Activated naive CD4-positive, alpha-beta T cell treated with anti-CD3 and anti-CD28 coated beads, Interleukin-2, amount 10 ng/mL, durations not matched to agents 7 days and 5 days (primary cell): Measurements from ENCODE around the gene ATL3.
"Not testable (repeated sequence)": the region's sequence is repeated elsewhere in the genome, so short reads cannot be mapped to it uniquely, and the experiment has no call there.

Experiments used
- CTCF ChIA-PET: fragments of 350-600 bp; sonication (Branson Sonifier 250); formaldehyde crosslinking; loops from one replicate; lab custom pipeline; 2021; ENCODE audit warnings: antibody characterized with exemption; lab: Charles Lee
- DNase-seq: peaks from one replicate; pipeline ENCODE4 v3.0.0-alpha.2; 2020
- H3K27ac Mint-ChIP-seq: one replicate; pipeline ENCODE4 v1.8.0; 2021; ENCODE audit warnings: mild to moderate bottlenecking, moderate library complexity, mixed read lengths
- H3K27me3 Mint-ChIP-seq: one replicate; pipeline ENCODE4 v1.8.0; 2021; ENCODE audit warnings: mild to moderate bottlenecking, mixed read lengths
- H3K36me3 Mint-ChIP-seq: one replicate; pipeline ENCODE4 v1.8.0; 2021; ENCODE audit warnings: mixed read lengths
- H3K4me1 Mint-ChIP-seq: one replicate; pipeline ENCODE4 v1.8.0; 2021; ENCODE audit warnings: mixed read lengths
- H3K4me3 Mint-ChIP-seq: one replicate; pipeline ENCODE4 v1.8.0; 2021; ENCODE audit warnings: mild to moderate bottlenecking, moderate library complexity, mixed read lengths
- H3K9me3 Mint-ChIP-seq: one replicate; pipeline ENCODE4 v1.8.0; 2021; ENCODE audit warnings: mixed read lengths

ATL3 gene

GRCh38 chr11:63698976-63699733 lies 28.0 kb upstream of the ATL3 start:
- no peak overlapping the region for H3K4me3 Mint-ChIP-seq
- peaks cover 2% of the 10 kb centered on the region for H3K36me3 Mint-ChIP-seq
- H3K27me3 Mint-ChIP-seq, result no peaks in the 10 kb centered on the region
- DNase-seq, result no peak
- H3K9me3 Mint-ChIP-seq, result no peaks in the 10 kb centered on the region
- H3K27ac Mint-ChIP-seq, result no peak overlapping the region
- peaks cover 2% of the 10 kb centered on the region for H3K4me1 Mint-ChIP-seq
- CTCF ChIA-PET, result interaction anchor here (0.6 to 1.4 kb wide), 2 partner anchors 21 to 220 kb away, joined by 3 to 5 read pairs; no protein-coding TSS in a partner anchor

DNA sequence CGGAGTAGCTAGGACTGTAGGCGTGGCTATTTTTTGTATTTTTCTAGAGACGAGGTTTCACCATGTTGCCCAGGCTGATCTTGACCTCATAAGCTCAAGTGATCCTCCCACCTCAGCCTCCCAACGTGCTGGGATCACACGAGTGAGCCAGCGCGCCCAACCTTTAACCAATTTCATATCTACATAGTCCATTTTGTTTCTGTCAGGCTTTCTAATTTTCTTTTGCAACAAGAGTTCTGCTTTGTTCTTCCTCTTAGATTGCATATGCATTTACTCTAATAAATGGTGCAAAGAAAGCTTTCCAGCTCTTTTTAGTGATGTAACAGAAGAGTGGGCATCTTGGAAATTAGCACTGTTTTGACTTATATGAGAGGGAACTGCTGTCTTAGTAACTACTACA lies 23.4 kb upstream of the ATL3 start:
- peaks cover 2% of the 10 kb centered on the region for H3K4me1 Mint-ChIP-seq
- H3K27me3 Mint-ChIP-seq, result no peaks in the 10 kb centered on the region
- no peak overlapping the region for H3K27ac Mint-ChIP-seq
- DNase-seq, result no peak
- H3K9me3 Mint-ChIP-seq, result no peaks in the 10 kb centered on the region
- peaks cover 3% of the 10 kb centered on the region for H3K36me3 Mint-ChIP-seq
- no peak overlapping the region for H3K4me3 Mint-ChIP-seq
- CTCF ChIA-PET, result interaction anchor here (1.0 kb wide), 1 partner anchor 44 kb away, joined by 6 read pairs; no protein-coding TSS in a partner anchor

DNA sequence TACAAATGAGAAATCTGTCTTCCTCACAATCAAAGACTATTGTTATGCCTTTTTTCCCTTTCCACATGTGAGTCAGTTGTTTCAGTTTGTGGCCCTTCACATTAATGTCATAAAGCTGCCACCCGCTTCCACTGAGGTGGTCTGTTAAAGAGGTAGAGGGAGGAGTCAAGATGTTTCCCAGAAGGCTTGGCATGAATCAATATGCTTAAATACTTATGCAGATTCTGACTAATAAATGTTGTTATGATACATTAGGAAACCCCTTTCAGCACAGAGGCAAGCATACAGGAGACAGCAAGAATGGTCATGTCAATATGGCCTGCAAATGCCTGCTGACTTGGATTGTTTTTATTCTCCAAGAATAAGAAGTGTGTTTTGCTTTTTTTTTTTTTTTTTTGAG lies 16.7 kb upstream of the ATL3 start:
- CTCF ChIA-PET, result interaction anchor here (0.6 kb wide), 1 partner anchor 163 kb away, joined by 3 read pairs; no protein-coding TSS in a partner anchor
- peaks cover 22% of the 10 kb centered on the region for H3K4me1 Mint-ChIP-seq
- no peak overlapping the region for H3K27ac Mint-ChIP-seq
- no peaks in the 10 kb centered on the region for H3K9me3 Mint-ChIP-seq
- H3K27me3 Mint-ChIP-seq, result no peaks in the 10 kb centered on the region
- no peak for DNase-seq
- no peak overlapping the region for H3K4me3 Mint-ChIP-seq
- peaks cover 3% of the 10 kb centered on the region for H3K36me3 Mint-ChIP-seq

- Mint-ChIP-seq H3K9me3 (no peaks in the 10 kb centered on the region), H3K27ac (no peak overlapping the region), H3K4me3 (no peak overlapping the region), H3K4me1 (peaks cover 31% of the 10 kb centered on the region), H3K36me3 (peaks cover 3% of the 10 kb centered on the region), H3K27me3 (no peaks in the 10 kb centered on the region)
- CTCF ChIA-PET, result interaction anchor here (0.6 to 1.2 kb wide), 3 partner anchors 37 to 51 kb away, joined by 3 to 5 read pairs (median 3); no protein-coding TSS in a partner anchor
- DNase-seq, result no peak
These were observed 15.8 kb upstream of the ATL3 start for GRCh38 chr11:63686926-63687325.

GRCh38 chr11:63685158-63685721 lies 14.1 kb upstream of the ATL3 start:
- H3K9me3 Mint-ChIP-seq, H3K36me3 Mint-ChIP-seq, CTCF ChIA-PET, H3K27me3 Mint-ChIP-seq, H3K4me3 Mint-ChIP-seq, DNase-seq, H3K27ac Mint-ChIP-seq: not testable (repeated sequence)
- H3K4me1 Mint-ChIP-seq, result peaks cover 42% of the 10 kb centered on the region

DNA sequence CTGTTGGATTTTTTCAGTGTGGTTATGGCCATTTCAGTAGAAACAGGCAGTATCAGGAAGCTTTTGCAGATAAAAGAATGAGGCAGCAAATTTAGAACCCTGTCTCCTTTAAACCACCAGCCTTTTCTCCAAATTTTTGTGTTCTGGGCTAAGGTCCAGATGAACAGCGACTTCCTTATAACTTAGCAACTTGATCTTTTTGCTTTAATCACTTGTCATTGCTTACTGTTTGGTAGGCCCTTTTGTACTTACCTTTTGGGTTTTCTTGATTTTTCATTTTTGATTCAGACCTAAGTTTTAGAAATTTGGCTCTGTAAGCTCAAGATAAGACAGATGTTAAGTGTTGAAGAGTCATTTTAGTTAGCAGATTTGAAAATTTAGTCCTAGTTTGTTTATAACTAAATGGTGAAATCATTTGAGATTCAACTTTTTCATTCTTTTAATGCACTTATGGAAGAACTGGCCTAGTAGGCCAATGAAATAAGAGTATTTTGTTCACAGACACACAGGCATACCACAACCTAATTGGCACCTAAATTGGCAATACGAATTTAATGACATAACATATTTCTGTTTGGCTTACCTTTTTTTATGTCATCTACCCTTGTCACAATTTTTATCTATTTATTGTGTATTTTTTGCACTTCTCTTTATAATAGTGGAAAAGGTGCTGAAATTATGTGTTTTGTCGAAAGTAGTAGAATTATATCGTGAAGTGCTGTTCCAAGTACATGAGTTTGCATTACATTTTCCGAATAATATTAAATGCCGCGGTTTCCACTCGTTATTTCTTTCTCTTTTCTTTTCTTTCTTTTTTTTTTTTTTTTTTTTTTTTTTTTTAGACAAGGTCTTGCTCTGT lies 12.2 kb upstream of the ATL3 start:
- H3K4me1 Mint-ChIP-seq, result peaks cover 41% of the 10 kb centered on the region
- DNase-seq, result no peak
- peaks cover 10% of the 10 kb centered on the region for H3K27me3 Mint-ChIP-seq
- H3K4me3 Mint-ChIP-seq, result peak overlapping the region; percentile 98
- no peaks in the 10 kb centered on the region for H3K9me3 Mint-ChIP-seq
- peak overlapping the region; percentile 63 for H3K27ac Mint-ChIP-seq
- peaks cover 1% of the 10 kb centered on the region for H3K36me3 Mint-ChIP-seq
- CTCF ChIA-PET, result interaction anchor here (1.3 to 2.7 kb wide), 3 partner anchors 12 to 204 kb away, joined by 4 to 17 read pairs (median 4); partner anchors contain the start of gene ATL3

DNA sequence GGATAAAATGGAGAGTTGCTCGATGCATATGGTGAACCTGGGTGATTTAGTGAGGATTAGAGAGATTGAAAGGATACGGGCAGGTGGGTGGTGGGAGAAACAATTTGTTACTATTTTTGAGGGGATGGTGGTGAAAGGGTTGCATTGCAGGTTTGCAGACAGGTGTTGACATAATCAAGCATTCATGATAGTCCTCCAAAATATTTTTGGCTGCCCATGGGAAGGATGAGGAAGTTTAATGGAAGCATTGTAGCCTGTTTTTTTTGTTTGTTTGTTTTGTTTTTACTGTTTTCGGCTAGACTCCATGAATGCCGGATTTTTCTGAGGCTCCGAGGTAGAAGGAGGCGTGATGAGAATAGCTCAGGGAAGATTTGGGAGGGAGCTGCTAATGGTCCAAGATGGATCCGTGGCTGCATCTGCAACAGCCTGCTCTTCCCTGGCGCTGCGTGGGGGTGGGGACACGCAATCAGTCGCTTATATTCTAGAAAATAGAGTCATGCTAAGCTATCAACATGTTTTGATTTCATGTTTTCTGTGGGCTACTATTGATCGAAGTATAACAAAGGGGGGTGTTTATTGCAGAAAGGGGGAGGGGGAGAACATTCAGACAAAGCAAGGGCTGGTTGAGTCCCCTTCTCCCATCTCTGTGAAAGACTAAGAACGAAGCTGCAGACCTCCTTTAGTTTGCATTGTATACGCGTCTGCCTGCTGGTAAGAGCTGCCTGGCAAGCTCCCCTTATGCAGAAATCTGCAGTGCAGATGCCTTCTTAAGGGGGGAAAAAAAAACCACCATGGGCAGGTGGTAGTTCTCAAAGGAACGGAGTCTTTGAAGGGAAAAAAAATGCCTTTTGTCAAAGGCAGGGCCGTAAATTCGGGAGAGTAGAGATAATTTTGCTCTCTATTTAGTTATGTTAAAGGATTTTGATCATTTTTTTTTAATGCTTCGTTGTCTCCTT lies 11.2 kb upstream of the ATL3 start:
- H3K27me3 Mint-ChIP-seq, result peaks cover 14% of the 10 kb centered on the region
- peak overlapping the region; percentile 94 for H3K27ac Mint-ChIP-seq

GRCh38 chr11:63681321-63682065 lies 10.3 kb upstream of the ATL3 start, which contains the start of gene RTN3:
Gene RTN3, plus strand, starts transcription at chr11:63681500. Its CDS starts 137 bp downstream, at chr11:63681637.
- peak within 1 kb of the TSS; percentile 94 for H3K27ac Mint-ChIP-seq
- CTCF ChIA-PET, result interaction anchor here (0.5 to 2.7 kb wide), 5 partner anchors 10 to 1649 kb away, joined by 3 to 17 read pairs (median 4); partner anchors contain the start of gene ATL3
- H3K36me3 Mint-ChIP-seq, result peaks cover 1% of the 10 kb centered on the region
- H3K4me1 Mint-ChIP-seq, result peaks cover 32% of the 10 kb centered on the region
- H3K27me3 Mint-ChIP-seq, result peaks cover 16% of the 10 kb centered on the region
- no peaks in the 10 kb centered on the region for H3K9me3 Mint-ChIP-seq
- DNase-seq, result peak; percentile 98
- peak within 1 kb of the TSS; percentile 98 for H3K4me3 Mint-ChIP-seq

More for the DNA sequence above, 11.2 kb upstream of the ATL3 start:
- CTCF ChIA-PET, result interaction anchor here (0.5 to 2.7 kb wide), 6 partner anchors 11 to 1648 kb away, joined by 3 to 17 read pairs (median 4); partner anchors contain the start of gene ATL3
- Mint-ChIP-seq H3K36me3 (peaks cover 1% of the 10 kb centered on the region), H3K4me3 (peak overlapping the region; percentile 98), H3K9me3 (no peaks in the 10 kb centered on the region), H3K4me1 (peaks cover 36% of the 10 kb centered on the region)
- DNase-seq, result peak; percentile 26

GRCh38 chr11:63680834-63681320 lies 9.7 kb upstream of the ATL3 start:
- Mint-ChIP-seq H3K27ac (peak overlapping the region; percentile 94), H3K9me3 (no peaks in the 10 kb centered on the region), H3K36me3 (peaks cover 1% of the 10 kb centered on the region), H3K4me1 (peaks cover 30% of the 10 kb centered on the region), H3K27me3 (peaks cover 16% of the 10 kb centered on the region), H3K4me3 (peak overlapping the region; percentile 98)
- CTCF ChIA-PET, result interaction anchor here (2.7 kb wide), 1 partner anchor 10 kb away, joined by 17 read pairs; the partner anchor contains the start of gene ATL3
- no peak for DNase-seq

DNA sequence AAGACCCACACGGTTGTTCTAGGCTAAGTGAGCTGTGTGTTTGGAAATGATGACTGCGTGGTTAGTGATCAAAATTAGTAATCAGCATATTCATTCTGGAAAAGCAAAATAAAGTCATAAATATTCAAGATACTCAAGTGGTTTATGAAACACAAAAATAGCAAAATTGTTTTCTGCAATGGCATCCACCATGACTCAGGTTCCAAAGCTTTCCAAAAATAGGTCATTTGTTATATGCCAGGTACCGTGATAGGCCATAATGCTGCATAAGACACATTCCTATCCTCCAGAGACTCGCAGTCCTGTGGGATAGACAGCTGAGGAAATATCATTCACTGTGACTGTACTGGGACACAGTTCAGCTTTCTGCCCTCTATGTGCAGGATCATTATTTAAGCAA lies 2.4 kb upstream of the ATL3 start:
- H3K27me3 Mint-ChIP-seq, result peaks cover 17% of the 10 kb centered on the region
- H3K36me3 Mint-ChIP-seq, result peaks cover 4% of the 10 kb centered on the region
- CTCF ChIA-PET, result interaction anchor here (1.5 to 5.5 kb wide), 2 partner anchors 9 to 35 kb away, joined by 6 to 17 read pairs; partner anchors contain the start of gene RTN3
- DNase-seq, result no peak
- H3K9me3 Mint-ChIP-seq, result no peaks in the 10 kb centered on the region
- H3K27ac Mint-ChIP-seq, result no peak overlapping the region
- no peak overlapping the region for H3K4me3 Mint-ChIP-seq
- peaks cover 30% of the 10 kb centered on the region for H3K4me1 Mint-ChIP-seq

GRCh38 chr11:63672936-63673539 lies 1.9 kb upstream of the ATL3 start:
- H3K36me3 Mint-ChIP-seq, result peaks cover 9% of the 10 kb centered on the region
- H3K4me3 Mint-ChIP-seq, result no peak overlapping the region
- H3K27ac Mint-ChIP-seq, result no peak overlapping the region
- no peak for DNase-seq
- H3K27me3 Mint-ChIP-seq, result peaks cover 14% of the 10 kb centered on the region
- CTCF ChIA-PET, result interaction anchor here (1.5 to 5.5 kb wide), 2 partner anchors 9 to 34 kb away, joined by 6 to 17 read pairs; partner anchors contain the start of gene RTN3
- H3K9me3 Mint-ChIP-seq, result no peaks in the 10 kb centered on the region
- H3K4me1 Mint-ChIP-seq, result peaks cover 36% of the 10 kb centered on the region

DNA sequence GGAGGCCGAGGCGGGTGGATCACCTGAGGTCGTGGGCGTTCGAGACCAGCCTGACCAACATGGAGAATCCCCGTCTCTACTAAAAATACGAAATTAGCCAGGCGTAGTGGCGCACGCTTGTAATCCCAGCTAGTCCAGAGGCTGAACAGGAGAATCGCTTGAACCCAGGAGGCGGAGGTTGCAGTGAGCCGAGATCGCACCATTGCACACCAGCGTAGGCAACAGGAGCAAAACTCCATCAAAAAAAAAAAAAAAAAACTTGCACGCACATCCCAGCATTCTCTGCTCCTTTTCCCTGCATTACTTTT lies 934 bp upstream of the ATL3 start:
- peaks cover 11% of the 10 kb centered on the region for H3K27me3 Mint-ChIP-seq
- no peak for DNase-seq
- no peak overlapping the region for H3K27ac Mint-ChIP-seq
- peaks cover 42% of the 10 kb centered on the region for H3K4me1 Mint-ChIP-seq
- CTCF ChIA-PET, result interaction anchor here (5.5 kb wide), 1 partner anchor 10 kb away, joined by 17 read pairs; the partner anchor contains the start of gene RTN3
- H3K36me3 Mint-ChIP-seq, result peaks cover 13% of the 10 kb centered on the region
- H3K9me3 Mint-ChIP-seq, result no peaks in the 10 kb centered on the region
- peak overlapping the region; percentile 80 for H3K4me3 Mint-ChIP-seq
